Prostate gland (tissue), 2 donors: ENCODE results near the gene PPP4R1. TPM values are rescaled to one million over a fixed set of nuclear protein-coding genes. Genes with fewer than 3 reads are reported as not detected.

Experiments
- DNase-seq: peaks from one replicate; pipeline ENCODE4 v3.0.0-alpha.2; 2019; ENCODE audit warnings: low spot score
- H3K27ac ChIP-seq, 2 donors: fragments of 200-600 bp; sonication (generic); 2 replicates each; pipeline ENCODE4 v1.5.1; 2017 to 2019
- H3K27me3 ChIP-seq: fragments of 200-600 bp; sonication (generic); replicated peaks from 2 replicates; pipeline ENCODE4 v1.5.1; 2019; ENCODE audit not compliant: insufficient read depth
- H3K36me3 ChIP-seq, 2 donors: fragments of 200-600 bp; sonication (generic); 1 replicate in 1 of 2; 2 replicates in 1 of 2; pipeline versions ENCODE4 v1.5.1 to v1.8.1; 2017 to 2019
- H3K4me1 ChIP-seq: fragments of 200-600 bp; sonication (generic); replicated peaks from 2 replicates; pipeline ENCODE4 v1.5.1; 2019
- H3K4me3 ChIP-seq, 2 donors: fragments of 200-600 bp; sonication (generic); 2 replicates each; pipeline ENCODE4 v1.5.1; 2017 to 2019
- H3K9me3 ChIP-seq: fragments of 200-600 bp; sonication (generic); 2 replicates; pipeline ENCODE4 v1.5.1; 2017
- POLR2A ChIP-seq: fragments of 450-650 bp; IDR thresholded peaks from one replicate; pipeline ENCODE4 v1.6.1; 2016; ENCODE audit warnings: antibody characterized with exemption, mild to moderate bottlenecking
- POLR2AphosphoS5 ChIP-seq: sonication (generic); formaldehyde crosslinking; IDR thresholded peaks from one replicate; pipeline ENCODE4 v1.6.1; 2017; ENCODE audit warnings: antibody characterized with exemption
- WGBS: methylation state at CpG from one replicate; pipeline ENCODE4 v1.1.5; 2018; 5-methylcytosine and 5-hydroxymethylcytosine counted together
- intact Hi-C: fragments of 100-400 bp; cut with DNase I; formaldehyde crosslinking; loops from one replicate; pipeline ENCODE4 v1.14.2; 2022
- small RNA-seq, 2 donors: library from RNA; depleted of rRNA; stranded (forward); fragments of <200 nt; gene quantifications; one replicate each; pipeline ENCODE3, GENCODE V24; 2016
- total RNA-seq, 2 donors: library from RNA; depleted of rRNA; stranded (reverse); fragments of >200 nt; gene quantifications; one replicate each; pipeline ENCODE4 v1.1.0, GENCODE V29; 2016
- TF ChIP-seq, protein P1 (sequence below), 4 experiments: fragments of 200-600 bp in 2 of 4; fragments of 450-650 bp in 2 of 4; sonication (generic) in 2 of 4; IDR thresholded peaks; 1 replicate in 3 of 4; 2 replicates in 1 of 4; pipeline ENCODE4 v1.5.1; 2016 to 2019; ENCODE audit warnings: antibody characterized with exemption in 4 of 4, mild to moderate bottlenecking in 2 of 4, moderate library complexity in 2 of 4

PPP4R1 gene
- total RNA-seq, 2 donors from 2014 or later: 39.1 to 67.0 TPM

DNA sequence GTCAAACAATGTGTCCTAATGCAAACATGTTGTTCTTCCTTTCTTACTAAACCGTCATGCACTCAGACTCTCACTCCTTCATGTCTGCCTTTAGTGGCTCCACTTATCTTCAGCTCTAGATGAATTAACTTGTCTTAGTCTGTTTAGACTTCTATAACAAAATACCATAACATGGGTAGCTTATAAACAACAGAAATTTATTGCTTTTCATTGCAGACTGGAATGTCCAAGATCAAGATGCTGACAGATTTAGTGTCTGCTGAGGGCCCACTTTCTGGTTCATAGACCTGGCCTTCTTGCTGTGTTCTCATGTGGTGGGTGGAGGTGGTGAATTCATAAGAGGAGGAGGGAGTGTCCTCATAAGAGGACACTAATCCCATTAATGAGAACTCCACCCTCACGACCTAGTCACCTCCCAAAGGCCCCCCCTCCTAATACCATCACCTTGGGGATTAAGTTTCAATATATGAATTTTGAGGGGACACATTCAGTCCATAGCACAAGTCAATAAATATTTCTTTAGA, 106.7 kb downstream of the PPP4R1 start:
- Histone ChIP-seq H3K36me3 (no peaks in the 10 kb centered on the region), H3K4me1 (no peaks in the 10 kb centered on the region), H3K9me3 (no peaks in the 10 kb centered on the region), H3K27me3 (no peaks in the 10 kb centered on the region), H3K4me3 (no peak overlapping the region), H3K27ac (no peak overlapping the region)
- TF ChIP-seq POLR2AphosphoS5 (no peak), POLR2A (no peak)
- TF ChIP-seq, protein P1, sequence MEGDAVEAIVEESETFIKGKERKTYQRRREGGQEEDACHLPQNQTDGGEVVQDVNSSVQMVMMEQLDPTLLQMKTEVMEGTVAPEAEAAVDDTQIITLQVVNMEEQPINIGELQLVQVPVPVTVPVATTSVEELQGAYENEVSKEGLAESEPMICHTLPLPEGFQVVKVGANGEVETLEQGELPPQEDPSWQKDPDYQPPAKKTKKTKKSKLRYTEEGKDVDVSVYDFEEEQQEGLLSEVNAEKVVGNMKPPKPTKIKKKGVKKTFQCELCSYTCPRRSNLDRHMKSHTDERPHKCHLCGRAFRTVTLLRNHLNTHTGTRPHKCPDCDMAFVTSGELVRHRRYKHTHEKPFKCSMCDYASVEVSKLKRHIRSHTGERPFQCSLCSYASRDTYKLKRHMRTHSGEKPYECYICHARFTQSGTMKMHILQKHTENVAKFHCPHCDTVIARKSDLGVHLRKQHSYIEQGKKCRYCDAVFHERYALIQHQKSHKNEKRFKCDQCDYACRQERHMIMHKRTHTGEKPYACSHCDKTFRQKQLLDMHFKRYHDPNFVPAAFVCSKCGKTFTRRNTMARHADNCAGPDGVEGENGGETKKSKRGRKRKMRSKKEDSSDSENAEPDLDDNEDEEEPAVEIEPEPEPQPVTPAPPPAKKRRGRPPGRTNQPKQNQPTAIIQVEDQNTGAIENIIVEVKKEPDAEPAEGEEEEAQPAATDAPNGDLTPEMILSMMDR (IDR thresholded peaks at IDR 0.05): no peak
- intact Hi-C loops: no loop called here
- DNase-seq: no peak
- 69% methylated on average over 2 of the region's 2 CpGs for WGBS

DNA sequence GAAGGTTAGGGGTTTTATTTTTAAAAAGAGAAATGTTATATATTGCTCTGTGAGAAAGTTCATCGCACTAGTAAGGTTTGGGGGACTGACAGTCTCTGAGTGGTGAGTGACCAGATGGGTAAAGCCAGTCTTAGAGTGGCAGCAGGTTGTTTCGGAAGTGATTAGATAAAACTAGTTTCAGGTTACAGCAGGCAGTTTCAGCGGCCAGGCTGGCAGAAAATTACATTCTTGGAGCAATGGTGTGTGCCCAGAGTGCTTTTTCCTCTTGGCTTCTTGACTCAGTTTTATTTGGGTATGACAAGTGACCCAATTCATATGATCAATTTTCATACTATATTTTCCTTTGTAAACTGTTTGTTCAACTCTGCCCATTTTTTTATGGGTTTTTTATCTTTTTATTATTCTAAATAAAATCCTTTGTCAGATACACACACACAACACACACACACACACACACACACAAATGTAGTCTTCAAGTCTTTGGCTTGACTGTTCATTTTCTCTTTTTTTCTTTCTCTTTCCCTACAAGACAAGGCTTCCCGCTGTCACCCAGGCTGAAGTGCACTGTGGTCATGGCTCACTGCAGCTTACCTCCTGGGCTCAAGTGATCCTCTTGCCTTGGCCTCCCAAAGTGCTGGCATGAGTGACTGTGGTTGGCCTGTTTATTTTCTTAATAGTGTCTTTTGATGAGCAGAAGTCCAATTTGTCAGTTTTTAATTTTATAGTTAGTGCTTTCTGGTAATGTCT, 108.1 kb downstream of the PPP4R1 start:
- H3K9me3 ChIP-seq: no peaks in the 10 kb centered on the region

More for the DNA sequence above, 108.1 kb downstream of the PPP4R1 start:
- TF ChIP-seq POLR2A: no peak
- TF ChIP-seq, protein P1 (IDR thresholded peaks at IDR 0.05): no peak
- peak; percentile 28 for TF ChIP-seq POLR2AphosphoS5
- Histone ChIP-seq H3K36me3 (no peaks in the 10 kb centered on the region), H3K27me3 (no peaks in the 10 kb centered on the region), H3K4me3 (no peak overlapping the region), H3K4me1 (no peaks in the 10 kb centered on the region), H3K27ac (no peak overlapping the region)
- WGBS: 57% methylated on average over 4 of the region's 4 CpGs
- intact Hi-C loops: no loop called here
- DNase-seq: peak; percentile 11

Small RNA genes within 50 kb of the gene (small RNA-seq; reads per million reads assigned to genes)
- gene RNU2-27P (0 reads per million in 2 donors), gene RNU6-903P (0 reads per million in 2 donors)

Other genes with a start within 250 kb of the PPP4R1 start
- 10 to 100 TPM; 58.2 to 64.8 TPM for gene RALBP1, start 139.0 kb downstream of the PPP4R1 start, total RNA-seq
- gene RAB31, start 93.7 kb upstream of the PPP4R1 start, total RNA-seq: 10 to 100 TPM in 1 of 2 donors, 1 to 10 TPM in 1; 7.7 to 86.9 TPM